Measurements from ENCODE around the gene MFSD8.
"Not testable (repeated sequence)": the region's sequence is repeated elsewhere in the genome, so short reads cannot be mapped to it uniquely, and the experiment has no call there.

Gene MFSD8, protein sequence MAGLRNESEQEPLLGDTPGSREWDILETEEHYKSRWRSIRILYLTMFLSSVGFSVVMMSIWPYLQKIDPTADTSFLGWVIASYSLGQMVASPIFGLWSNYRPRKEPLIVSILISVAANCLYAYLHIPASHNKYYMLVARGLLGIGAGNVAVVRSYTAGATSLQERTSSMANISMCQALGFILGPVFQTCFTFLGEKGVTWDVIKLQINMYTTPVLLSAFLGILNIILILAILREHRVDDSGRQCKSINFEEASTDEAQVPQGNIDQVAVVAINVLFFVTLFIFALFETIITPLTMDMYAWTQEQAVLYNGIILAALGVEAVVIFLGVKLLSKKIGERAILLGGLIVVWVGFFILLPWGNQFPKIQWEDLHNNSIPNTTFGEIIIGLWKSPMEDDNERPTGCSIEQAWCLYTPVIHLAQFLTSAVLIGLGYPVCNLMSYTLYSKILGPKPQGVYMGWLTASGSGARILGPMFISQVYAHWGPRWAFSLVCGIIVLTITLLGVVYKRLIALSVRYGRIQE

DNA sequence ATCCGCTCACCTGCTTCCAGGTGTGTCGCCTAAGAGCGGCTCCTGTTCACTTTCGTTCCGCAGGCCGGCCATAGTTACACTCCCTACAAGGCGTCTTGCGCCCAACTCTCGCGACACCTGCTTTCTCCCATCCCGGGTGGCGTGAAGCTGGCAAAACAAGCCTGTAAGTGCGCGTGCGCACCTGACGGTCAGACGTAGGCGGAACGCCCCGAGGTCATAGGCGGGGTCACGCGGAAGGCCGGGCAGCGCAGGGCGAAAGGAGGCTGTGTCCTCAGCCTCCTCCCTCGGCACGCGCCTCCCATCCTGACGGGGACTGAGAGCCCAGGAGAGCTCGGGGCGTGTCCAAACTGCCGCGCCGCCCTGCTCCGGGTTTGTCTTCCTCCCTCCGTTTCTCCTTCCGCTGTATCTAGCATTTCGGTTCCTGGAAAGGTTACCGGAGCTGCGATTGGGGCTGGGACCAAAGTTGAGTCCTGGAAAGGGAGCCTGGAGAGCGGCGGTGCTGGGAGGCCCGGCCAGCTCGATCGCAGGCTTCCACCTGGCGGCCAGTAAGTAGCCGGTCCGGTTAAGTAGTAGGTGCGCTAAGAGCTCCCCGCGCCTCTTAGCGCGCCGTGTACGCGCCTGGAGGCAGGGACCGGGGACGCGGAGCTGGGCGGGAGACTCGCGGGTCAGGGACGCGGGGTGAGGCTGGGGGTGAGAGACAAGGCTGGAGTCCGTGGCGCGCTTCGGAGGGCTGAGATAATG, at the start of gene MFSD8, which contains the start of gene ABHD18:
Gene MFSD8 (minus strand): TSS at position 112 of the 741 bp plus-strand sequence. CDS start 40 bp downstream, at position 72.
Gene ABHD18 (plus strand): TSS at position 345 of the 741 bp plus-strand sequence. CDS start 17,550 bp downstream, outside the sequence.
- peak; percentile 99 for DNase-seq

DNA sequence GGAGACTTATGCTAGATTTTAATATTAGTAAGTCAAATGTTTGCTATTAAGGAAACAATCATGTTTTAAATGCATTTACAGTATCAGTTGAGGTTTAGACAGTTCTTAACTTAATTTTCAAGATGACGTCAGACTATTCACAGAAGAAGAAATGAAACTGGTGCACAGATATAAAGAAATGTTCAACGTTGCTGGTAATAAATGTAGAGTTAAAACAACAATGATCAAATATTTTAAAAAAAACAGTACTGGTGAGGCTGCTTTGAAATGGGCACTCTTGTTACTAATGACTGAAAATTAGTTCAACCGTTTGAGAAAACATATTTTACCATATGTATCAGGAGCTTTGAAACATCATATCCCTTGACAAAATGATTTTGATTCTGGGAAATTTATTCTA, 44.5 kb upstream of the MFSD8 start:
- DNase-seq: no peak

DNA sequence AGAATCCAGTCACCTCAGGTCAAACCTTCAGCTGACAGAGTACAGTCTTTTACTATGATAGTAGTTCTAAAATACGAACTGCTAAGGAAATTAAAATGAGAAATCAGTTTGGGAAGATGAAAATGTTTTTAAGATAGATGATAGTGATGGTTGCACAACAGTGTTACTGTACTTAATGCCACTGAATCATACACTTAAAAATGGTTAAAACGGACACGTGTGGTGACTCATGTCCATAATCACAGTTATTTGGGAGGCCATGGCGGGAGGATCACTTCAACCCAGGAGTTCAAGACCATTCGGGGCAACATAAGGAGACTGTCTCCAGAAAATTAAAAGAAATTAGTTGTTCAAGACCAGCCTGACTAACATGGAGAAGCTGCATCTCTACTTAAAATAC, 41.6 kb upstream of the MFSD8 start:
- DNase-seq: no peak

DNA sequence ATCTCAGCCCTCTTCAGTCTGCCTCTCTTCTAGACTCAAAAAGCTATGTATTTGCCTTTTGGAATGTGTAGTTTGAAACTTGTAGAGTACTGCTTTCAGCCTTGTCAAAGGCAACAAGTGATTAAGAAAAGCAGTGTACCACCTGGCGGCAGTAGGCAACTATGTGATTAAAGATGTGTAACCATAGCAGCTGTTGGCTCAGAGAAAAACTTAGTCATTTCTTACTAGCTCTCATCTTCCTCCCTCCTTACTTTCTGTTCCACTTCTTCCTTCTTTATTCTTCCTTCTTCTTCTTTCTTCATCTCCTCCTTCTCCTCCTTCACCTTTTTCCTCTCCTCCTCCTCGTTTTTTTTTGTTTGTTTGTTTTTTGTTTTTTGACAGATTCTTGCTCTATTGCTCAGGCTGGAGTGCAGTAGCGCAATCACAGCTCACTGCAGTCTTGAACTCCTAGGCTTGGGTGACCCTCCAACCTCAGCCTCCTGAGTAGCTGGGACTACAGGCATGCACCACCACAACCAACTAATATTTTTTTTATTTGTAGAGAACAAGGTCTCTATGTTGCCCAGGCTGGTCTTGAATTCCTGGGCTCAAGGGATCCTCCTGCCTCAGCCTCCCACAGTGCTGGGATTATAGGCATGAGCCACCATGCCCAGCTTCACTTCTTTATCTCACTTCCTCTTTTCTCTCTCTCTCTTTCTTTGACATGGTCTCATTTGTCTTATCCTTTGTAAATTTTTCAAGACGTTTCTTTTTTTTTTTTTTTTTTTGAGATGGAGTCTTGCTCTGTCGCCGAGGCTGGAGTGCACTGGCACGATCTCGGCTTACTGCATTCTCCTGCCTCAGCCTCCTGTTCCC, 32.8 kb upstream of the MFSD8 start:
- DNase-seq: peak in 1 of 2 donors; percentile 6

DNA sequence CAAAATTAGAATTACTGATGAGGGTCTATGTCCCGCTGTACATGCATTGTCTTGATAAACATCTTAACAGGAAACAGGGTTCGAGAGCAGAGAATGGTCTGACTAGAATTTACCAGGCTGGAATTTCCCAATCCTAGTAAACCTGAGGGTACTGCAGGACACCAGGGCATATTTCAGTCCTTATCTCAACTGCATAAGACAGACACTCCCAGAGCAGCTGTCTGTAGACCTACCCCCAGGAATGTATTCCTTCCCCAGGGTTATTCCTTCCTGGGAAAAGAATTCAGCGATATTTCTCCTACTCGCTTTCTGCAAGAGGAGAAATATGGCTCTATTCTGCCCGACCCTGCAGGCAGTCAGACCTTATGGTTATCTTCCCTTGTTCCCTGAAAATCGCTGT, 31.5 kb upstream of the MFSD8 start:
- not testable (repeated sequence) for DNase-seq

DNA sequence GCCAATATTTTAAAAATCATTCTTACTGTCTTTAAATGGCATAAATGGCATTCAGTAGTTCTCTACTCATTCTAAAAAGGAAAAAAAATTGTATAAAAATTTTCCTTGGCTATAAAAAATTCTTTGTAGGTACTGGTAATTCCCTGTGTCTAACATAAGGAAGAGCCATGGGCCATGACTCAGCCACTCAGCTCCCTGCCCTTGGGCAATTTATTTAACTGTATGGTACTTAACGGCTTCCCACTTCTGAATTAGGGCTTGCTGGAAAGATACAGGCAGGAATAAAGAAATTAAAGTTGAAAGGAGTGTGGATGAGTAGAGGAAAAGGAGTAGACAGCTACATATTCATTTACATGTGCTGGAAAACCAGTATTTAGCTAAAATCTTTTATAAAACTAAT, 30.8 kb upstream of the MFSD8 start:
- no peak for DNase-seq

DNA sequence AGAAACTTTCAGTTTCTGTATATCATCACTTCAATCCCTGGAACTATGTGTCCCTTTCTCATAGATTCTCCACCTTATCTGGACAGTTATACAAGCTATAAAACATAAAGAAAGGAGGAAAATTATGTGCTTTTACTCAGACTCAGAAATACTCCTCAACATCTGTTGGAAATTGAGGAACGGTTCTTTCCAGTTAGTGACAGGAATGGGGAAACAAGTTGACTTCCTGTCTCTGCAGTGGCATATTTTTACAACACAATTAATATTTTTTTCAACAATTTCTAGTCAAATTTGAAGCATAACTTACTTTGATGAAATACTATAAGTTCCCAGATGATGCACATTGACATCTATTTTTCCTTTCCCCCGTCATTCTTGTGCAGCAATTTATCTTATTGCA, 28.2 kb upstream of the MFSD8 start:
- DNase-seq: no peak

DNA sequence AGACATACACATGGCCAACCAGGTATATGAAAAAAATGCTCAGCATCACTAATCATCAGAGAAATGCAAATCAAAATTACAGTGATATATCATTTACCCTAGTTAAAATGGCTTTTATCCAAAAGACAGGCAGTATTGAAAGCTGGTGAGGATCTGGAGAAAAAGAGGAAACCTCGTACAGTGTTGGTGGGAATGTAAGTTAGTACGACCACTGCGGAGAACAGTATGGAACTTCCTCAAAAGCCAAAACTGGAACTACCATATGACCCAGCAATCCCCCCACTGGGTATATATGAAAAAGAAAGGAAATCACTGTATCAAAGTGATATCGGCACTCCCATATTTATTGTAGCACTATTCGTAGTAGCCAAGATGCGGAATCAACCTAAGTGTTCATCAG, 23.7 kb upstream of the MFSD8 start:
- DNase-seq: no peak

DNA sequence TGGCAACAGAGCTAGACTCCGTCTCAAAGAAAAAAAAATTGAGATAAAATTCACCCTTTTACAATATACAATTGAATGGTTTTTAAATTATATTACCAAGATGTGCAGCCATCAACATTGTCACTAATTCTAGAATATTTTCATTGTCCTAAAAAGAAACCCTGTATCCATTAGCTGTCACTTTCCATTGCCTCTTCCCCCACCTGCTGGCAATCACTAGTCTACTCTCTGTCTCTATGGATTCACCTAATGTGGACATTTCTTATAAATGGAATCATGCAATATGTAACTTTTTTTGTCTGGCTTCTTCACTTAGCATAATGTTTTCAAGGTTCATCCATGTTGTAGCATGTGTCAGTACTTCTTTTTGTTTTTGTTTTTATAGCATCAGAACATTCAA, 21.0 kb upstream of the MFSD8 start:
- no peak for DNase-seq

DNA sequence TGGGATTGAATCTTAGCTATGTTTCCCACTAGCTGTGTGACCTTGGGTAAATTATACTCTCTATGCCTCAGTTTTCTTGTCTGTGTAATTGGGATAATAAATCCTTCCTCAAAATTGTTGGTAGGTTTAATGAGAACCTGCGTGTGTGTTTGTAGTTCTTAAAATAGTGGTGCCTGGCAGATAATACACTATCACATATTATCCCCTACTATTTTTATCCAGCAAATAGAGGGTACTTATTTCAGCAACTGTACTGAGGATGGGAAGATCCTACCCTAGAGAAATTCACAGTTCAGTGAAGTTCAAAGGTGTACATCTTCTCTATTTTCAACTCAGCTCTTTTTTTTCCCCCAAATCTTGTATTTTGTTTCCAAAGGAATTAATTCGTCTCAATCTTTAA, 17.5 kb upstream of the MFSD8 start:
- no peak for DNase-seq

DNA sequence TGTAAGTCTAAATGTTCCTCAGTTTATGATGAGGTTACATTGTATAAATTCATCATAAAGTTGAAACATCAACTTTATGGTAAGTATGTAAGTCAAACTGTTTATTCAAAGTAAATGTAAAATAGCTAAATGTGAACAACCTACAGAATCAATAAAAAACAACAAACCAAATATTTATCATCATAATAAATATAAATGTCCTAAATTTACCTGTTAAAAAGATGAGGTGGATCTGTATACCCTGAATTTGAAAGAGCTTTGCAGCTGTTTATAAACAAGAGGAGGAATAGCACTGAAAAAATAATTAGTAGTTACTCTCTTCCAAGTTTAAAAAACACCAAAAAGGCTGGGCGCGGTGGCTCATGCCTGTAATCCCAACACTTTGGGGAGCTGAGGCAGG, 14.0 kb upstream of the MFSD8 start:
- DNase-seq: no peak

DNA sequence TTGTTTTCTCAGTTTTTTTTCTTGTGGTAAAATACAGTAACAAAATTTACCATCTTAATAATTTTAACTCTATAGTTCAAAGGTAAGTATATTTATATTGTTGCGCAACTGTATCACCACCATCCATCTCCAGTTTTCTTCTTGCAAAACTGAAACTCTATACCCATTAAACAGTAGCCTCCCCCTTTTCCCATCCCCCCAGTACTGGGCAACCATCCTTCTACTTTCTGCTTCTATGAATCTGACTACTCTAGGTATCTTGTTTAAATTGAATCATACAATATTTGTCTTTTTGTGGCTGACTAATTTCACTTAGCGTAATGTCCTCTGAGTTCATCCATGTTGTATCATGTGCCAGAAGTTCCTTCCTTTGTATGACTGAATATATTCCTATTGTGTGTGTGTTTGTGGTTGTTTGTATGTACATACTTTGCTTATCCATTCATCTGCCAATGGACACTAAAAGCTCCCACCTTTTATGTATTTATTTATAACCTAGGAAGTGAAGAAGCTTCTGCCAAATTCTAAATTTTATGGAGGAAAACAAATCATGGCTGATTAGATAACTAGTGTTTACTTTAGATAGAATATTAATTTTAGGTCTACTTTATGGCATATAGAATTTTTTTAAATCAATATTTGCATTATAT, 10.3 kb upstream of the MFSD8 start:
- DNase-seq: no peak

DNA sequence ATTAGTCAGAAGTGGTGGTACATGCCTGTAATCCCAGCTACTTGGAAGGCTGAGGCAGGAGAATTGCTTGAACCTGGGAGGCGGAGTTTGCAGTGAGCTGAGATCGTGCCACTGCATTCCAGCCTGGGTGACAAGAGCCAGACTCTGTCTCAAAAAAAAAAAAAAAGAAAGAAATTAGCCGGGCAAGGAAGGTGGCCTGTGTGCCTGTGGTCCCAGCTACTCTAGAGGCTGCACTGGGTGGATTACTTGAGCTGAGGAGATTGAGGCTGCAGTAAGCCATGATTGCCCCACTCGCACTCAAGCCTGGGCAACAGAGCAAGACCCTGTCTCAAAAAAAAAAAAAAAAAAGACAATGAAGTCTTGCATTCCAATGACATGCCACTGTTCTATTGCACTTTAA, 6.0 kb upstream of the MFSD8 start:
- DNase-seq: not testable (repeated sequence)

DNA sequence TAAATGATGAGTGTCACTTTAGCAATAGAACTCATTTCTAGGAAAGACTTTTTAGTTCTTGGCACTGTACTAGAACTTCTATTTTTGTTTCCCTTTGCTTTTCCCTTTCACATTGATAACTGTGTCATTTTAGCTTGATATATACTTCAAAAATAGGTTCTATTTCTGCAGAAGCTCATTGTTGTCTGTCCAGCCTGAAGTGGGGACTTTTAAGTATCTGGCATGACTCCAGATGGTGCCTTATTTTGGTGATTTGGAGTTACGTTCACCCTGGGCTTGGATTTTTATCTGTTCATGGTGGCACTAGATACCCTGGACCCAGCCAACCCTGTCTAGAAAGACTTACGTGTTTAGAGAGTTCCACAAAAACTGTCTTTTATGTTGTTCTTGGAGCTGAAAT, 3.6 kb upstream of the MFSD8 start:
- no peak for DNase-seq

DNA sequence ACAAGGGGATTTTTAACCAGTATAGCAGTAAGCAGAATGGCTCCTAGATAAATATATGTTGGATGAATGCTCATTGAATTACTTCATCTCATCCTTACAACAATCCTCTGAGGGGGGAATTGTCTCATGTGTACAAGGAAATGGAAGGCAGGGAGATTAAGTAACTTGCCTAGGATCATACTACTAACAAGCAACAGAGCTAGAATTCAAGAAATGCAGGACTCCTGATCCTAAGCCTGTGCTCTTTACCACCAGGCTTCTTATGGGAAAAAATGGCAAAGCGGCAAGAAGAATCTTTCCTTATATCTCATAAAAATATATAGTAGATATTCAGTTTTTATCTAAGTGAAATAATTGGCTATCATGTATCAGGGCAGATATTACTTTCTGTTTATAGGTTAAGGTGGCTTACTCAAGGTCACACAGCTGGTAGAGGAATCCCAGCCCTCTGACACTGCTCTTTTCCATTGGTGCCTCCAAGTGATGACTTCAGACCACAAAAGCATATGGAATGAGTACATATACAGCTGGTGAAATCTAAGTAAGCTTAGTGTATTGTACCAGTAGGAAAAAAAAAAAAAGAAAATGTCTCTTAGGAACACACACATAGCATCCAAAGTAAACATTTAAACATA, 2.3 kb upstream of the MFSD8 start:
- DNase-seq: no peak

DNA sequence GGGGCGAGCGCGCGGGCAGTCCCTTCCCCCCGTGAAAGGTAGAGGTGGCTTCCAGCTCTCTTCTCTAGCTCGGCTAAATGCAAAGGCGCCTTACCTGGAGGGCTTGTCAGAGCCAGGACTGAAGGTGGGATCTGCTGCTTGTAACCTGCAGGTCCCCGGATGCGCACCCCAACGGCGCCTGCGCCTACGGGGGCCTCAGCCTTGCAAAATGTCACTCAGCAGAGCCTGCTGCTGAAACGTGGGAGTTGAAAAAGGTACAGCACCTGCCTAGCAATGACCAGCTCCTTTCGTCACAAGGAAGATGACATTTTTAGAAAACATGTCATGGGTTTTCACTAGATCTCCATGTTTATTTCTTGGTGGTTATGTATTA, 816 bp upstream of the MFSD8 start:
- DNase-seq: peak; percentile 71 to 72

DNA sequence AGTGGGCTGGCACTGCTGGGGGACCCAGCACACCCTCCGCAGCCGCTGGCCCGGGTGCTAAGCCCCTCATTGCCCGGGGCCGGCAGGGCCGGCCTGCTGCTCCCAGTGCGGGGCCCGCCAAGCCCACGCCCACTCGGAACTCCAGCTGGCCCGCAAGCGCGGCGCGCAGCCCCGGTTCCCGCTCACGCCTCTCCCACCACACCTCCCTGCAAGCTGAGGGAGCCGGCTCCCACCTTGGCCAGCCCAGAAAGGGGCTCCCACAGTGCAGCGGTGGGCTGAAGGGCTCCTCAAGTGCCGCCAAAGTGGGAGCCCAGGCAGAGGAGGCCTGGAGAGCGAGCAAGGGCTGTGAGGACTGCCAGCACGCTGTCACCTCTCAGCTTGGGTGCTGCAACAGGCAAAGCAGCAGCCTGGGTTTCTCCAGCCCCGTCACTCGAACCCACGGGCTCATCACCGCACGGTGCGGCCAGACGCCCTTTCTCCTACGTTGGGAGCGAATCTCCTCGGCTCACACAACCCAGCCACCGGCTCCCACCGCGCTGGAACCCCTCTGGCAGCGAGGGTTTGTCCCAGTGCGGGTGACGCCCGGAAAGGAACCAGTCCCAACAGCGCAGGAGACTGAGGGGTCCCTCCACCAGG, 429 bp downstream of the MFSD8 start:
- peak in 1 of 2 donors; percentile 1 for DNase-seq

DNA sequence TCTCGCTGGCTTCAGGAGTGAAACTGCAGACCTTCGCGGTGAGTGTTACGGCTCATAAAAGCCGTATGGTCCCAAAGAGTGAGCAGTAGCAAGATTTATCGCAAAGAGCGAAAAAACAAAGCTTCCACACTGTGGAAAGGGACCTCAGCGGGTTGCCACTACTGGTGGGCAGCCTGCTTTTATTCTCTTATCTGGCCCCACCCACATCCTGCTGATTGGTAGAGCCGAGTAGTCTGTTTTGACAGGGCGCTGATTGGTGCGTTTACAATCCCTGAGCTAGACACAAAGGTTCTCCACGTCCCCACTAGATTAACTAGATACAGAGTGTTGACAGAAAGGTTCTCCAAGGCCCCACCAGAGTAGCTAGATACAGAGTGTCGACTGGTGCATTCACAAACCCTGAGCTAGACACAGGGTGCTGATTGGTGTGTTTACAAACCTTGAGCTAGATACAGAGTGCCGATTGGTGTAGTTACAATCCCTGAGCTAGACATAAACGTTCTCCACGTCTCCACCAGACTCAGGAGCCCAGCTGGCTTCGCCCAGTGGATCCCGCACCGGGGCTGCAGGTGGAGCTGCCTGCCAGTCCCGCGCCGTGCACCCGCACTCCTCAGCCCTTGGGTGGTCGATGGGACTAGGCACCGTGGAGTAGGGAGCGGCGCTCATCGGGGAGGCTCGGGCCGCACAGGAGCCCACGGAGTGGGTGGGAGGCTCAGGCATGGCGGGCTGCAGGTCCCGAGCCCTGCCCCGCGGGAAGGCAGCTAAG, 1.2 kb downstream of the MFSD8 start:
- DNase-seq: peak; percentile 17 to 54

DNA sequence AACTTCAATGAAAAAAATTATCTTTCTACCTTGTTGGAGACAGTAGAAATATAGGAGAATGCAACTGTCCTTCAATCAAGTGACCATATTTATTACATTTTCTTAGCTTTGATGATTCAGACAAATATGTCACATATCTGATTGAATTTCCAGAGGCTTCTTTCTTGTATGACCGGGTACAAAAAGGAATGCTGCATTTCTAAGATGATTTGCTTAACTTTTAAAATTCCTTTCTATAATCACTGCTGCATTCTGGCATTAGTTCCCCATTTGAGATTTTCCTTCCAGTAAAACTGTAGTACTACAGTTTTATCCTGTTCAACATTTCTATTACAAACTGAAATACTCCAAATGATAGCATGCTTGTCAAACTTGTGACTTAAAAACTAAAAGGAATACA, 5.2 kb downstream of the MFSD8 start:
- no peak for DNase-seq

DNA sequence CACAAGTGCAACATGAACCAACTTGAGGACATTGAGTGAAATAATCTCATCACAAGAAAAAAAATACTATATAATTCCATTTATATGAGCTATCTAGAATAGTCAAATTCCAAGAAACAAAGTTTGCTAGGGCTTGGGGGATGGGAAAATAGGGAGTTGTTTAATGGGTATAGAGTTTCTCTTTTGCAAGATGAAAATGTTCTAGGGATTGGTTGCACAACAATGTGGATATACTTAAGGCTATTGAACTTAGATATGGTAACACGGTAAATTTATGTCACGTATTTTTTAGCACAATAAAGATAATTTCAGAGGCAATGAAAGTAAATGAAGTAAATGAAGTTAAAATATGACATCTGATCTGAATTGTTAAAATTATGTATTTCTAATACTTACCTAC, 7.9 kb downstream of the MFSD8 start:
- no peak for DNase-seq

DNA sequence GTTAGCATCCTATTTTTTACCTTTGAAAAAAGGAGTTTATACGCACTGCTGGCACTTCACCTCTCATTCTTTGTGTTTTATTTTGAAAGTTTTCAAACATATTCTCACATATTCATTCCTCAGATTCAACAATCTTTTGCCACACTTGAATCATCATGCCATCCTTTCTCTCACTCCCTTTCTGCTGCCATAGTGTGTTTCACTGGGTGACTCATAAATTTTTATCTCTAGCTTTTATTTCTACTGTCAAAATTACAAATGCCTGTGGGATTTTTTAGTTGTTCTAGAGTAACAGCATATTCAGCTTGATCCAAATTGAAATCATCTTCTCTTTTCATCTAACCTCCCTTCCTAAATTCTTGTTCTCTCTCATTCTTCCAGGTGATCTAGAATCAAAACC, 28.0 kb downstream of the MFSD8 start:
- no peak for DNase-seq
